Effector memory CD8-positive, alpha-beta T cell (primary cell): ENCODE results near the gene MN1.

ENCODE experiments used
- ATAC-seq: fragments of 150-1000 bp; cut with Tn5 transposase; replicated peaks from 2 replicates; pipeline ENCODE4 v1.10.0; 2021; ENCODE audit warnings: mild to moderate bottlenecking, moderate library complexity
- DNase-seq, 3 experiments: peaks; one replicate each; pipeline ENCODE4 v3.0.0; 2021
- H3K27ac Mint-ChIP-seq, 2 donors: one replicate each; pipeline ENCODE4 v1.8.0; 2022; ENCODE audit warnings: mild to moderate bottlenecking in 2 of 2, mixed read lengths in 2 of 2, moderate library complexity in 2 of 2
- H3K27me3 Mint-ChIP-seq, 2 donors: one replicate each; pipeline ENCODE4 v1.8.0; 2022; ENCODE audit warnings: mixed read lengths in 2 of 2
- H3K36me3 Mint-ChIP-seq: one replicate; pipeline ENCODE4 v1.8.0; 2022; ENCODE audit warnings: mild to moderate bottlenecking, moderate library complexity, mixed read lengths; ENCODE audit not compliant: insufficient read depth
- H3K4me1 Mint-ChIP-seq, 2 donors: one replicate each; pipeline ENCODE4 v1.8.0; 2022; ENCODE audit warnings: low read depth in 2 of 2, mixed read lengths in 2 of 2
- H3K4me3 Mint-ChIP-seq, 2 donors: one replicate each; pipeline ENCODE4 v1.8.0; 2022; ENCODE audit warnings: mild to moderate bottlenecking in 2 of 2, mixed read lengths in 2 of 2, moderate library complexity in 2 of 2
- H3K9me3 Mint-ChIP-seq, 2 donors: one replicate each; pipeline ENCODE4 v1.8.0; 2022; ENCODE audit warnings: mixed read lengths in 2 of 2

Gene MN1

GRCh38 chr22:27779643-27780042 lies 21.9 kb downstream of the MN1 start:
- Mint-ChIP-seq H3K4me3 (no peak overlapping the region), H3K27me3 (peaks cover 27 to 73% of the 10 kb centered on the region in 2 donors), H3K9me3 (no peaks in the 10 kb centered on the region), H3K36me3 (no peaks in the 10 kb centered on the region), H3K27ac (no peak overlapping the region), H3K4me1 (no peaks in the 10 kb centered on the region)
- no peak for DNase-seq
- ATAC-seq: no peak

- no peaks in the 10 kb centered on the region for H3K9me3 Mint-ChIP-seq
- peaks cover 24 to 69% of the 10 kb centered on the region in 2 donors for H3K27me3 Mint-ChIP-seq
- no peak overlapping the region for H3K4me3 Mint-ChIP-seq
- no peak overlapping the region for H3K27ac Mint-ChIP-seq
- H3K4me1 Mint-ChIP-seq: no peaks in the 10 kb centered on the region
- H3K36me3 Mint-ChIP-seq: no peaks in the 10 kb centered on the region
- DNase-seq: no peak
- no peak for ATAC-seq
These were observed 23.1 kb downstream of the MN1 start for GRCh38 chr22:27778294-27779090.

GRCh38 chr22:27777128-27777527 lies 24.4 kb downstream of the MN1 start:
- Mint-ChIP-seq H3K27me3 (peaks cover 24 to 73% of the 10 kb centered on the region in 2 donors), H3K27ac (no peak overlapping the region), H3K4me3 (no peak overlapping the region), H3K9me3 (no peaks in the 10 kb centered on the region), H3K36me3 (no peaks in the 10 kb centered on the region), H3K4me1 (no peaks in the 10 kb centered on the region)
- ATAC-seq (no peak), DNase-seq (no peak)

- no peak overlapping the region for H3K4me3 Mint-ChIP-seq
- H3K9me3 Mint-ChIP-seq: no peaks in the 10 kb centered on the region
- no peaks in the 10 kb centered on the region for H3K4me1 Mint-ChIP-seq
- ATAC-seq (no peak), DNase-seq (no peak)
- H3K36me3 Mint-ChIP-seq: no peaks in the 10 kb centered on the region
- H3K27me3 Mint-ChIP-seq: peaks cover 24 to 70% of the 10 kb centered on the region in 2 donors
- no peak overlapping the region for H3K27ac Mint-ChIP-seq
These were observed 25.0 kb downstream of the MN1 start for GRCh38 chr22:27776650-27776958.

GRCh38 chr22:27775758-27776649 lies 25.6 kb downstream of the MN1 start:
- Mint-ChIP-seq H3K4me3 (no peak overlapping the region), H3K27me3 (peaks cover 24 to 64% of the 10 kb centered on the region in 2 donors), H3K4me1 (no peaks in the 10 kb centered on the region), H3K36me3 (no peaks in the 10 kb centered on the region), H3K27ac (no peak overlapping the region), H3K9me3 (no peaks in the 10 kb centered on the region)
- ATAC-seq (no peak), DNase-seq (no peak)

- no peaks in the 10 kb centered on the region for H3K4me1 Mint-ChIP-seq
- H3K27me3 Mint-ChIP-seq: peaks cover 24 to 56% of the 10 kb centered on the region in 2 donors
- H3K9me3 Mint-ChIP-seq: no peaks in the 10 kb centered on the region
- H3K4me3 Mint-ChIP-seq: no peak overlapping the region
- no peak for DNase-seq
- H3K36me3 Mint-ChIP-seq: no peaks in the 10 kb centered on the region
- no peak overlapping the region for H3K27ac Mint-ChIP-seq
- no peak for ATAC-seq
These were observed 26.4 kb downstream of the MN1 start for GRCh38 chr22:27775087-27775698.

- H3K27me3 Mint-ChIP-seq: peaks cover 24 to 52% of the 10 kb centered on the region in 2 donors
- no peaks in the 10 kb centered on the region for H3K9me3 Mint-ChIP-seq
- H3K4me1 Mint-ChIP-seq: no peaks in the 10 kb centered on the region
- no peak overlapping the region for H3K4me3 Mint-ChIP-seq
- no peak for ATAC-seq
- DNase-seq: no peak
- no peaks in the 10 kb centered on the region for H3K36me3 Mint-ChIP-seq
- H3K27ac Mint-ChIP-seq: no peak overlapping the region
These were observed 27.4 kb downstream of the MN1 start for GRCh38 chr22:27774200-27774599.

- Mint-ChIP-seq H3K27me3 (peaks cover 24 to 43% of the 10 kb centered on the region in 2 donors), H3K36me3 (no peaks in the 10 kb centered on the region), H3K9me3 (no peaks in the 10 kb centered on the region), H3K4me1 (no peaks in the 10 kb centered on the region), H3K27ac (no peak overlapping the region), H3K4me3 (no peak overlapping the region)
- DNase-seq (no peak), ATAC-seq (no peak)
These were observed 28.5 kb downstream of the MN1 start for GRCh38 chr22:27772984-27773498.

GRCh38 chr22:27772081-27772983 lies 29.2 kb downstream of the MN1 start:
- Mint-ChIP-seq H3K9me3 (no peaks in the 10 kb centered on the region), H3K4me1 (no peaks in the 10 kb centered on the region), H3K27ac (no peak overlapping the region), H3K36me3 (no peaks in the 10 kb centered on the region), H3K27me3 (peaks cover 28 to 44% of the 10 kb centered on the region in 2 donors), H3K4me3 (no peak overlapping the region)
- ATAC-seq: no peak
- no peak for DNase-seq

- no peak overlapping the region for H3K27ac Mint-ChIP-seq
- H3K4me3 Mint-ChIP-seq: no peak overlapping the region
- DNase-seq (no peak), ATAC-seq (no peak)
- H3K4me1 Mint-ChIP-seq: no peaks in the 10 kb centered on the region
- peaks cover 28 to 43% of the 10 kb centered on the region in 2 donors for H3K27me3 Mint-ChIP-seq
- H3K36me3 Mint-ChIP-seq: no peaks in the 10 kb centered on the region
- H3K9me3 Mint-ChIP-seq: no peaks in the 10 kb centered on the region
These were observed 29.9 kb downstream of the MN1 start for GRCh38 chr22:27771637-27772036.

- Mint-ChIP-seq H3K4me1 (no peaks in the 10 kb centered on the region), H3K27ac (no peak overlapping the region), H3K27me3 (peaks cover 12 to 19% of the 10 kb centered on the region in 2 donors), H3K9me3 (no peaks in the 10 kb centered on the region), H3K36me3 (no peaks in the 10 kb centered on the region), H3K4me3 (no peak overlapping the region)
- ATAC-seq (no peak), DNase-seq (no peak)
These were observed 32.5 kb downstream of the MN1 start for GRCh38 chr22:27769012-27769411.

GRCh38 chr22:27768027-27768653 lies 33.4 kb downstream of the MN1 start:
- Mint-ChIP-seq H3K27ac (no peak overlapping the region), H3K4me1 (no peaks in the 10 kb centered on the region), H3K4me3 (no peak overlapping the region), H3K9me3 (no peaks in the 10 kb centered on the region), H3K36me3 (no peaks in the 10 kb centered on the region), H3K27me3 (peaks cover 11 to 19% of the 10 kb centered on the region in 2 donors)
- DNase-seq (no peak), ATAC-seq (no peak)
